Globus pallidus (tissue), 1 donor: ENCODE measurements around the gene GABARAPL1.
"Not testable (repeated sequence)": the region's sequence is repeated elsewhere in the genome, so short reads cannot be mapped to it uniquely, and the experiment has no call there.

Source experiments
- DNase-seq: peaks from one replicate; pipeline ENCODE4 v3.0.0-alpha.2; 2015; ENCODE audit warnings: low spot score

Gene GABARAPL1

GRCh38 chr12:10212739-10213131 is at the start of gene GABARAPL1:
TSS of gene GABARAPL1 (plus strand) at chr12:10212877. CDS start at chr12:10213130, 253 bp downstream.
- DNase-seq = peak; percentile 88

- DNase-seq = no peak
Measured at GRCh38 chr12:10163084-10163483, 49.6 kb upstream of the GABARAPL1 start.

- DNase-seq = no peak
Measured at GRCh38 chr12:10165421-10165820, 47.3 kb upstream of the GABARAPL1 start.

GRCh38 chr12:10167599-10167998 is 45.1 kb upstream of the GABARAPL1 start:
- peak; percentile 57 for DNase-seq

- no peak for DNase-seq
Measured at GRCh38 chr12:10169104-10169503, 43.6 kb upstream of the GABARAPL1 start.

- DNase-seq = no peak
Measured at GRCh38 chr12:10170216-10170615, 42.5 kb upstream of the GABARAPL1 start.

- peak; percentile 46 for DNase-seq
Measured at GRCh38 chr12:10171973-10172728, 40.5 kb upstream of the GABARAPL1 start, which contains the start of gene OLR1. TSS of gene OLR1 (minus strand) at chr12:10172132. CDS start at chr12:10172077, 55 bp downstream.

GRCh38 chr12:10174986-10175614 is 37.6 kb upstream of the GABARAPL1 start:
- no peak for DNase-seq

- no peak for DNase-seq
Measured at GRCh38 chr12:10175846-10176636, 36.6 kb upstream of the GABARAPL1 start.

GRCh38 chr12:10178821-10179220 is 33.9 kb upstream of the GABARAPL1 start, which contains the start of gene TMEM52B:
TSS of gene TMEM52B (plus strand) at chr12:10179032. CDS start at chr12:10179575, 543 bp downstream.
- DNase-seq = no peak

- DNase-seq = no peak
Measured at GRCh38 chr12:10179776-10180181, 32.9 kb upstream of the GABARAPL1 start.

GRCh38 chr12:10182354-10183049 is 30.2 kb upstream of the GABARAPL1 start:
- no peak for DNase-seq

- DNase-seq = no peak
Measured at GRCh38 chr12:10184261-10184843, 28.3 kb upstream of the GABARAPL1 start.

- peak; percentile 71 for DNase-seq
Measured at GRCh38 chr12:10186299-10186698, 26.4 kb upstream of the GABARAPL1 start.

- DNase-seq = not testable (repeated sequence)
Measured at GRCh38 chr12:10186958-10187357, 25.7 kb upstream of the GABARAPL1 start.

- no peak for DNase-seq
Measured at GRCh38 chr12:10189653-10190052, 23.0 kb upstream of the GABARAPL1 start.

- DNase-seq = peak; percentile 73
Measured at GRCh38 chr12:10190558-10191388, 21.9 kb upstream of the GABARAPL1 start.

- no peak for DNase-seq
Measured at GRCh38 chr12:10191865-10192264, 20.8 kb upstream of the GABARAPL1 start.

GRCh38 chr12:10194160-10194670 is 18.5 kb upstream of the GABARAPL1 start:
- no peak for DNase-seq

GRCh38 chr12:10196210-10196609 is 16.5 kb upstream of the GABARAPL1 start:
- DNase-seq = no peak
